GM19193 (cell line): ENCODE measurements around the gene SPNS2.

Experiments used
- POLR2A ChIP-seq: IDR thresholded peaks from 4 replicates; pipeline ENCODE4 v1.6.1; 2011; ENCODE audit not compliant: insufficient read depth, insufficient read length; ENCODE audit errors: extremely low read depth

SPNS2 gene

DNA sequence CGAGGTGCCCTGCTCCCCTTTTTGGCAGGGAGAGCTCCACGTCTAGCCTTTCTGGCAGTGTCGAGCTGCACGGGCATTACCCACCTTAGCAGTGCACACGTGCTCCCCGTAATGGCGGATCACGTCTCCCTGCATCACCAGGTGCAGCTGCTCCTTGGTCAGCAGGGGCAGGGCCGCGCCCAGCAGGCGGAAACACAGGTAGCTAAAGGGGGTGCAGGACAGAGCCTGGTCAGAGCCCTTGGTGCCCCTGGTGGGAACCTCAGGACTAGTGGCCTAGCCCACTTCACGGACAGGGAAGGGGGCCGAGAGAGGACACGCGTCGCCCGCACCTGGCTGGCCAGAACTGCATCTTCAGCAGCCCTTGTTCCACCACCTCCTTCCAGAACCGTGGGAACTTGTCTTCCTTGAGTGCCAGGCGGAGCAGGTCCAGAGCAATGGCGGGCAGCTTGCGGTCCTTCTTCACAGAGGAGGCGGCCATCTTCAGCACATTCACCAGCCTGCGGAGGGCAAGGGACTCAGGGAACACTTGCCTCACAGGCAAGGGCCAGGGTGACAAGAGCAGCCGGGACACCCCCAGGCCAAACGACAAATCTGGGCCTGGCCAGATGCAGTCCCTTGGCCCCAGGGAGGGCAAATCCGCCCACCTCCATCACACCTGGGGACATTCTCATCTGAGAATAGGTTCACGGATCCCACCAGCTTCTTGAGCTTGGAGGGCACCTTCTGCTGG, 53.3 kb downstream of the SPNS2 start:
- TF ChIP-seq POLR2A, result no peak

DNA sequence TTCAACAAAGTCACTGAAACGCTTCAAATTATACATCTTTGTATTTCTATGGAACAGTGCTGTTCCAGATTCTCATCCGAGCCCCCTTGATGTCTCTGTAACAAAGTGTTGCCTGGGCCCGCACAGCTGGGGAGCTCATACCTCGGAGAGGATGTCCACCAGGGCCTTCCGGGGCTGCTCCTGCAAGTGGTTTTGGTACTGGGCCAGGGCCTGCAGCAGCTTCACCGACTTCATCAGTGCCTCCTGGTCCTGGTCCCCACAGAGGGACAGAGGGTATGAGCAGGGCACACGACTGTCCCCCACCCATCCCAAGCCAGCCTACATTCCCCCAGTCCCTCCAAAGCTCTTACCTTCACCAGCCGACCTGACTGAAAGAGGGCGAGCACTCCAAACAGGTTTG, 55.0 kb downstream of the SPNS2 start:
- no peak for TF ChIP-seq POLR2A

DNA sequence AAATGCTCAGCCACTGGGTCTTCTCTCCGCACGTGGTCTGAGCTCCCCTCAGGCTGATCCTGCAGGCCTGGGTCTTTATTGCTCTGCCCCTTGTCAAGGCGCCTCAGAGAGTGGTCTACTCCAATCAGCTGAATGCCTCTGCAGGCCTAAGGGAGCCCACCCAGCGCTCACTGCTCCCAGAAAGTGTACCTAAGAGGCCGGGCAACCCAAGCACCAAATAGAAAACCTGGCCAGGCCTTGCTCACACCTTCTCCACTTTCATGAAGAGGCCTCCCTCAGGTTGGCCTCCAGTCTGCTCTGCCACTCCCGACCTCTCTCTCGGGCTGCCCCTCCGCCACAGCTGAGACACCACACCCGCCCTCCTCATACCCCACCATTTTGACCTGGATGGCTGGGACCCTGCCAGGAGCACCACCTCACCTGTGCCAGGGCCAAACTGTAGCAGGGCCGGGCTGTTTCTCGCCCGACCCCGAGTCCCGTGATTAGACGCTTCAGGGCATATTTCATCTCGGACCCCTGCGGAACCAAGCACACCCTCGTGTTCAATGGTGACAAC, 55.8 kb downstream of the SPNS2 start:
- TF ChIP-seq POLR2A, result no peak

DNA sequence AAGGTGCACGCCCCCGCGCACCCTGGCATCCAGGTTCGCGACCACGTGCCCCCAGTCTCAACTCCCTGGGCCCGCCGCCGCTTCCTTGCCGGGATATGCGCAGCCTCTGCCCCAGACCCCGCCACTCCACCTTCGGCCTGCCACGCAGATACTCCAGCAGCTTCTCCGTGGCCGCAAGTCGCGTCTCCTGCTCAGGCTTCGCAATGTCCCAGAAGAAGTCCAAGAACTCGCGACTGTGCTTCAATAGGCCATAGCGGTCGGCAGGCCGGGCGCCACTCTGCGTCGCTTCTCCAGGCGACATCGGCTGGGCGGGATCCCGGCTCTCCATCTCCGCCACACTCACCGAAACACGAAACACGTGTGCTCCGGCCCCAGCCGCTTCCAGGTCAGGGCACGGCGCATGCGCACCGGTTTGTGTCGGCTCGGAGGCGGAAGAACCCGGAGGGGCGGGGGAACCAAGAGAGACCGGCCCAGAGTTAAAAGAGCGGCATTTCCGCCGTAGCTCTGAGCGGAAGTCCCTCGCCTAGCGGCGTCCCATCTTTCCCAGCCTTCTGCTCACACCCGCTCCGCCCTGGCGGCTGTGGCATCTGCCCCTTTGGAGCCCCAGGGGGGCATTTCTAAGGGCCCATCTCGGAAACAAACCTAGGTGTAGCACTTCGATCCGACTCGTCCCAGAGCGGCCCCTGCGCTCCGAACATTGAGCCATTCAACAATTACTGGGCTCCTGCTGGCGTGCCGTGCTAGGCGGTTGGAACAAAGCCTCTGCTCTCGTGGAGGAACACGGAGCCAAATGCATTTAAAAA, 56.5 kb downstream of the SPNS2 start, which contains the start of gene MYBBP1A:
TSS of gene MYBBP1A (minus strand) at position 388 of the 803 bp plus-strand sequence. CDS start at position 328, 60 bp downstream.
- peak; percentile 94 for TF ChIP-seq POLR2A

DNA sequence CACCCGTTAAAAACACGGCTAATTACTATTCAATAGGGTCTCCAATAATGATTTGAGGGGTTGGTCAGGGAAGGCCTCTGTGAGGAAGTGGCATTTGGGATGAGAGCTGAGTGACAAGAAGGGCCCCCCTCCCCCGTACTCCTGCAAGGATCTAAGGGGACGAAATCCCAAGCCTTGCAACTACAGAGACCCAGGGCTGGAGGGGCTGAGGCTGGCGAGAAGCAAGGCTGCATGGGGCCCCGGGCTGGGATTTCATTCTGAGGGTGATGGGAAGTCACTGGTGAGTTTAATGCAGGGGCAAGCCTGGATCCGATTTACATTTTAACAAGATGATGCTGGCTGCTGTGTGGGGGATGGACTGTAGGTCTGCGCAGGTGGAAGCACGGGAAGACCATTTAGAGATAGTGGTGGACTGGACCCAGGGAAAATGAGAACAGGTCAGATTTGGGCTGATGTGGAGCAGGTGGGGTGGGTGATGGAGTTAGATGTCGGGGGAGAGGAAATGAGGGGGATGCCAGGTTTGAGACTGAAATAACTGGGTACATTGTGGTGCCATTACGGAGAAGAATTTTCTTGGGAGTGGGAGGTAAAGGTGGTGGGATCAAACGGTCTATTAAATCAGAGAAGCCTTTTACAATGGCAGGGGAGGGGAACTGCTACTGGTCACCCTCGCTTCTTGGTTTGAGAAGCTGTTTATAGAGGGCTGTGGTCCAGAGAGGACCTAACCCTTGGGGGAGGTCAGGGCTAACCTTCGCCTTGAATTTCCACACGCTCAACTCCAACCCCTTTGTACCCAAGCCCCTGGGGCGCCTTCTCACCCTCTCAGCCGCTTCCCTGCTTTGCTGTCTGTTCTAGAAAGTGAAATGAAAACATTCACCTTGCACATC, 57.4 kb downstream of the SPNS2 start:
- TF ChIP-seq POLR2A, result no peak

DNA sequence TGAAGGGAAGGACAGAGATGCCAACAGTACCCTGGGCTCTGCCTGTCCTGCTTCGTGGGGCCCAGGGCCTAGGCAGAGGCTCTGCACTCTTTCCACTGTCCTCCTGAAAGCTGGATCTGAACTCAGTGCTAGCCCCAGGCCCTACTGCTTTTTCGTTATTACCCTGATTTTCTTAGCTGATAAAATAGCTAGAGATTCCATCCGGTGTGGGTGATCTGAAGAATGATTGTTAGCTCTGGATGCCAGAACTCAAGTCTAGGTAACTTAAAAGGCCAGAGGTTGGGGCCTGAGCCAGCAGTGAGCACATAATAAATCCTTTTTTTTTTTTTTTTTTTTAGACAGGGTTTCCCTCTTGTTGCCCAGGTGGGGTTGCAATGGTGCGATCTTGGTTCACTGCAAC, 58.3 kb downstream of the SPNS2 start:
- TF ChIP-seq POLR2A, result no peak

DNA sequence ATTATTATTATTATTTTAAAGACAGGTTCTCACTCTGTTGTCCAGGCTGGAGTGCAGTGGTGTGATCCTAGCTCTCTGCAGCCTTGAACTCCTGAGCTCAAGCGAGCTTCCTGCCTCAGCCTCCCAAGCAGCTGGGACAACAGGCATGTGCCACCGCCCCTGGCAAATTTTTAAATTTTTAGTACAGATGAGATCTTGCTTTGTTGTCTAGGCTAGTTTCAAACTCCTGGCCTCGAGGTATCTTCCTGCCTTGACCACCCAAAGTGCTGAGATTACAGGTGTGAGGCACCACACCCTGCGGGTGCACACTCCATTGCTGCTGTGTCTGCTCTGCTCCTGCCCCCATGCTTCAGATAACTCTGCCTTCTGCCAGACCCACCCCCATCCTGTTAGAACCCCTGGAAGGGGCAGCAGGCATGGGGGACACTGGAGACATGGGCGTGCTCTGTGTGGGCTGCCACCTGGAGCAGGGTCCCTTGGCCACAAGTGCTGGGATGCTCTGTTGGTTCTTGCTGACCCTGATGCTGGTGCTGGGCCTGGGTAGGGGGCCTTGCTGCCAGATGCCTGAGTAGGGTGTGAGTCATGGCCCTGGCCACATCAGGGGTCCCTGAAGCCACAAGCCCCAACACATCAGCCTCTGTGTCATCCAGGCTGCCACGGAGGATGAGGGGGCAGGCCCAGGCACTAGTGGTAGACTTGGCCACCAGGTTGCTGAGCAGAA, 59.1 kb downstream of the SPNS2 start:
- TF ChIP-seq POLR2A, result no peak

DNA sequence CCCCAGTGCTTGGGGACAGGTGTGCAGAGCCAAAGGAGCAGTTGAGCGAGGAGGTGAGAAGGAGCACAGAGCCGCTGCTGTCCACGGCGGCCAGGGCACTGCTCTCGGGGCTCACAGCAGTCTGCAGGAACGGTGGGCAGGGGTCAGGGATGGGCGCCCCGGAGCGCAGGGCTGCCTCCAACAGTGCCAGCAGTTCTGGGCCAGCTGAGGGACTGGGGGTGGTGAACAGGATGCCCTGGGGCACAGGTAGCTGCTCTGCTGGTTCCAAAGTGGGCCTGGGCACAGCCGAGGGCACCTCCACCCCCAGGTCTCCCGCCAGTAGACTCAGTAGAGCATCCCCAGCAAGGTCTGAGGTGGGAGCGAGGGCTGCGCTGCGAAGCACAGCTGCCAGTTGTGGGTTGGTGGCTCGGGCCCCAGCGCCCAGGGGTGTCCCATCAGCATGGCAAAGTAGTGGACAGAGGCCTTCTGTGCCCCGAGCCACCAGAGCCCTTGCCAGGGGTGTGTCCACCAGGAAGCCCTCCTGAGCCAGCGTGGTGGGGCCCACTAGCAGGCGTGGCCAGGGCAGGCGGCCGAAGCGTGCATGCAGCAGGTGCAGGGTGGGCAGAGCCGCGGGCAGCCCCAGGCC, 59.8 kb downstream of the SPNS2 start:
- no peak for TF ChIP-seq POLR2A

DNA sequence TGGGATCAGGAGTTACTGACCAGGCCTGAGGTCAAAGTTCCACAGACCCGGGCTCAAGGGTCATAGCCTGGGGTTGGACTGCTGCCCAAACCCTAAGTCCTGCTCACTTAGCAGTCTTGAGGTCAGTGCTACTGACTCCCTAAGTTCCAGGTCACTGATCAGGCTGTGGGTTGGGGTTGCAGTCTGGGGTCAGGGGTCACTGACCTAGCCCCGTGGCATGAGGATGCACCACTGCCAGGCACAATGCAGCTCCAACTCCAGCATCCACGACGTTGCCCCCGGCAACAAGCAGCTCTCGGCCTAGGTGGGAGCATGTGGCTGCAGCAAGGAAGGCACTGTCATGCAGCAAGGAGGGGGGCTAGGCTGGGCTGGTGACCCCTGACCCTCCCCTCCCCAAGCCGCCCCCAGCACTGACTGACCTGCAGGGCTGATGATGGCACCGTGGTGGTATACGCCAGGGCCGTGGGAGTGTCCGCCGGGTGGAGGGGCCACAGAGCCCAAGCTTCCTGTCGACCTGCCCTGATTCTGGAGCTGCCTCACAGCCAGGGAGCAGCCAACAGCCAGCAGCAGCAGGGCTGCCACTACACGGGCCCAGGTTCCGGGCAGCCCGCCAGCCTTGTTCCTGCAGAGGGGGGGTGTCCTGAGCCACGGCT, 60.6 kb downstream of the SPNS2 start:
- TF ChIP-seq POLR2A, result no peak

DNA sequence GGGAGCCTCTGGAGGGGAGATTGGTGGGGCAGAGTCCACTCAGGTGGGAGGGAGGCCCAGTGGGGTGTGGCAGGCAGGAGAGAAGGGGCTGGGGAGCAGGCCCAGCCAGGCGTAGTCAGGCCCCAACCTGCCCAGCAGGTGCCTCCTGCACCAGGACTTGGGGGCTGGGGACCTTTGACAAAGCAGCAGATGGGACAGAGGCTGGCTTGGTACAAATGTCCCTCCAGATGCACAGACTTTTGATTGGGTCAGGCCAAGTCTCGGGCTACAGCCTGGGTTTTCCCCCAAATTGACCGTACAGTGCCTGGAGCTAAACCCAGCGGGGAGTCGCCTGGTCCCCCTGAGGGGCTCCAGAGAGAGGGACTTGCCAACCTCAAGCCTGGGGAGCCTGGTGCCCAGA, 61.3 kb downstream of the SPNS2 start:
- TF ChIP-seq POLR2A, result no peak

DNA sequence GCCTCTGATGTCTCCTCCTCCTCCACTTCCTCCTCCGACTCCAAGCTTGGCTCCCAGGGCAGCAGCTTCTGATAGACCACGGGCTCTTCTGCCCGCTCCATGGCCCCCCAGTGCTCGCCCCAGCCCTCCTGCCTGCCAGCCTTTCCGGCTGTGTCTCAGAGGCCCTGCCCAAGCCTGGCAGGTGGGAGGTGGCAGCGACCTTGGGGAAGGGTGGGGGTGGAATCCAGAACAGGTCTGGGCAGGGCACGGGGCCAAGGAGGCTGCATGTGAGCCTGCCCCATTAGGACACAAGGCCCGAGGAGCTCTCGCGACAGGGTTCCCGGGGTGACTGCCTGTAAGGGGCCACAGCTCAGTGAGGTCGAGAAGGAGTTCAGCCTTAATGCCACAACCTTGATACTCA, 61.7 kb downstream of the SPNS2 start, which contains the start of gene GGT6:
TSS of gene GGT6 (minus strand) at position 157 of the 400 bp plus-strand sequence. CDS start at position 101, 56 bp downstream.
- no peak for TF ChIP-seq POLR2A

DNA sequence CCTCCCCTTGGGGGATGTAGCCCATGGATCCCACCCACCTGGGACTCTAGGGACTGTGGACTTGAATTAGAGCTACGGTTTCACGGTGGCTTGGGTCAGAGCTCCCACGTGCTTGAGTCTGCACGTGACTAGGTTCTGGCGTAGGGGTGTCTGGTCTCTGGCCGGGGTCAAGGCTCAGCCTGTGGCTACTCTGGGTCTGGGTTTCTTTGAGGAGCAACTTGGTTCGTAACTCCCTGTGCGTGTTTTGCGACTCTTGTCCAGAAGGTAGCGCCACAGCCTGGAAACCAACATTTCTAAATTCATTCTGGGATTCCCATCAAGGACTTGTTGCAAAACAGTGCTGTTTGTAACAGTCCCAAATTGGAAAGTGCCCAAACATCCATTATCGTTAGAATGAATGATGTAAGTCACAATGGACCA, 62.2 kb downstream of the SPNS2 start:
- TF ChIP-seq POLR2A, result no peak
